Measurements from ENCODE around the gene ZBTB20.

ZBTB20 gene

GRCh38 chr3:114941626-114942309 lies 205.3 kb downstream of the ZBTB20 start:
- no peak overlapping the region for H3K27ac ChIP-seq (ENCODE audit: low read length)
- H3K4me1 ChIP-seq (ENCODE audit: low read length) = peaks cover 6% of the 10 kb centered on the region; the same call in 1 of the 2 replicates
- no peak overlapping the region for H3K4me3 ChIP-seq (ENCODE audit: low read length)
- H3K79me2 ChIP-seq (ENCODE audit: low read length) = no peaks in the 10 kb centered on the region
- H3K9me3 ChIP-seq (ENCODE audit: insufficient read depth, low read length) = no peaks in the 10 kb centered on the region
- H3K9ac ChIP-seq (ENCODE audit: low read length) = no peak overlapping the region
- no peak overlapping the region for H3K4me2 ChIP-seq (ENCODE audit: low read length)
- no peaks in the 10 kb centered on the region for H3K36me3 ChIP-seq (replicated peaks; ENCODE audit: low read depth, low read length)
- no peaks in the 10 kb centered on the region for H3K27me3 ChIP-seq (ENCODE audit: low read depth, low read length)
- no peak for TF ChIP-seq EZH2phosphoT487 (IDR thresholded peaks at IDR 0.05; ENCODE audit: low read depth)
- TF ChIP-seq, protein P1, sequence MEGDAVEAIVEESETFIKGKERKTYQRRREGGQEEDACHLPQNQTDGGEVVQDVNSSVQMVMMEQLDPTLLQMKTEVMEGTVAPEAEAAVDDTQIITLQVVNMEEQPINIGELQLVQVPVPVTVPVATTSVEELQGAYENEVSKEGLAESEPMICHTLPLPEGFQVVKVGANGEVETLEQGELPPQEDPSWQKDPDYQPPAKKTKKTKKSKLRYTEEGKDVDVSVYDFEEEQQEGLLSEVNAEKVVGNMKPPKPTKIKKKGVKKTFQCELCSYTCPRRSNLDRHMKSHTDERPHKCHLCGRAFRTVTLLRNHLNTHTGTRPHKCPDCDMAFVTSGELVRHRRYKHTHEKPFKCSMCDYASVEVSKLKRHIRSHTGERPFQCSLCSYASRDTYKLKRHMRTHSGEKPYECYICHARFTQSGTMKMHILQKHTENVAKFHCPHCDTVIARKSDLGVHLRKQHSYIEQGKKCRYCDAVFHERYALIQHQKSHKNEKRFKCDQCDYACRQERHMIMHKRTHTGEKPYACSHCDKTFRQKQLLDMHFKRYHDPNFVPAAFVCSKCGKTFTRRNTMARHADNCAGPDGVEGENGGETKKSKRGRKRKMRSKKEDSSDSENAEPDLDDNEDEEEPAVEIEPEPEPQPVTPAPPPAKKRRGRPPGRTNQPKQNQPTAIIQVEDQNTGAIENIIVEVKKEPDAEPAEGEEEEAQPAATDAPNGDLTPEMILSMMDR (IDR thresholded peaks at IDR 0.05; ENCODE audit: low read depth, low read length) = no peak
- H4K20me1 ChIP-seq (ENCODE audit: insufficient read depth, low read length) = no peaks in the 10 kb centered on the region
- no peak overlapping the region for H2AFZ ChIP-seq (ENCODE audit: low read depth, low read length)

DNA sequence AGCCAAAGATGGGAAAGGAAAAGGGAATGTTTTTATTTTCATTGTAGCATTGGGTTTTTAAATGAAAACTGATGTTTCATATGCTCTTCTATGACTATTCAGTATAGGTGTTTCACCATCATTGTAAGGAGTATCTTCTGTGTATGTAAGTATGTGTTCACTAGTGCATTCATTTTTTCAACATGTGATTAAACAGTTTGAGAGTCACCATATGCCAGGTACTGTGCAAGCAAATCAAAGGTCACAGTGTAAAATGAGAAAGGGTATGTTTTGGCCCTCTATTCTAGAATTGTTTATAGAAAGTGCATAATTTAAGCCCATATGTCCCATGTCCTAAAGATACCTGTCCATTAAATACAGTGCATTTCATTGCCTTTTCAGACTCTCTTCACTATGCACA lies 207.2 kb downstream of the ZBTB20 start:
- H3K79me2 ChIP-seq (ENCODE audit: low read length) = no peaks in the 10 kb centered on the region

DNA sequence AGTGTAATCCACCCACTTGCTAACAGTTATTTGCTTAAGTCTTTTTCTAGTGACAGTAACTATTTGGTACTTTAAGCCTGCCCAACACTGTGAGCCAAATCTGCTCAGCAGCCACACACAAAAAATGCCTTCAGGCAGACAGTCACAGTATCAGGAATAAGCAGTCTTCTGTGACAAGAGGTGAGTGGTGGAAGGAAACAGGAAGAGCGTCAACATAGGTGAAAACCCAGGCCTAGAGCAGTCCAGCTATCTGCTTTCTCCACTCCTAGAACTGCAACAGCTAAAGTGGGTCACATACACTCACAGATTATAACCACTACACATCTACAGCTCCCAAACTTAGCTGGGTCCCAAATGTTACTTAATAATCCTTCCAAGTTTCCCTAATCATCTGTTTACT lies 213.7 kb downstream of the ZBTB20 start:
- Histone ChIP-seq H3K4me1 (ENCODE audit: low read length) (no peaks in the 10 kb centered on the region), H2AFZ (ENCODE audit: low read depth, low read length) (no peak overlapping the region), H3K4me3 (ENCODE audit: low read length) (no peak overlapping the region), H3K27me3 (ENCODE audit: low read depth, low read length) (no peaks in the 10 kb centered on the region), H3K79me2 (ENCODE audit: low read length) (no peaks in the 10 kb centered on the region), H3K27ac (ENCODE audit: low read length) (no peak overlapping the region), H3K4me2 (ENCODE audit: low read length) (no peak overlapping the region), H4K20me1 (ENCODE audit: insufficient read depth, low read length) (no peaks in the 10 kb centered on the region), H3K9me3 (ENCODE audit: insufficient read depth, low read length) (no peaks in the 10 kb centered on the region), H3K36me3 (replicated peaks; ENCODE audit: low read depth, low read length) (no peaks in the 10 kb centered on the region), H3K9ac (ENCODE audit: low read length) (no peak overlapping the region)
- TF ChIP-seq, protein P1 (IDR thresholded peaks at IDR 0.05; ENCODE audit: low read depth, low read length) = no peak
- TF ChIP-seq EZH2phosphoT487 (IDR thresholded peaks at IDR 0.05; ENCODE audit: low read depth) = no peak

More for the DNA sequence above, 207.2 kb downstream of the ZBTB20 start:
- Histone ChIP-seq H3K36me3 (replicated peaks; ENCODE audit: low read depth, low read length) (no peaks in the 10 kb centered on the region), H3K4me1 (ENCODE audit: low read length) (peaks cover 6% of the 10 kb centered on the region; the same call in 1 of the 2 replicates), H4K20me1 (ENCODE audit: insufficient read depth, low read length) (no peaks in the 10 kb centered on the region), H3K9me3 (ENCODE audit: insufficient read depth, low read length) (no peaks in the 10 kb centered on the region), H3K4me3 (ENCODE audit: low read length) (no peak overlapping the region), H3K9ac (ENCODE audit: low read length) (no peak overlapping the region), H3K4me2 (ENCODE audit: low read length) (no peak overlapping the region), H3K27me3 (ENCODE audit: low read depth, low read length) (no peaks in the 10 kb centered on the region), H2AFZ (ENCODE audit: low read depth, low read length) (no peak overlapping the region), H3K27ac (ENCODE audit: low read length) (no peak overlapping the region)
- no peak for TF ChIP-seq EZH2phosphoT487 (IDR thresholded peaks at IDR 0.05; ENCODE audit: low read depth)

- no peaks in the 10 kb centered on the region for H3K27me3 ChIP-seq (ENCODE audit: low read depth, low read length)
- H3K36me3 ChIP-seq (replicated peaks; ENCODE audit: low read depth, low read length) = no peaks in the 10 kb centered on the region
- H3K27ac ChIP-seq (ENCODE audit: low read length) = no peak overlapping the region
- H3K79me2 ChIP-seq (ENCODE audit: low read length) = no peaks in the 10 kb centered on the region
- no peaks in the 10 kb centered on the region for H4K20me1 ChIP-seq (ENCODE audit: insufficient read depth, low read length)
- H3K4me1 ChIP-seq (ENCODE audit: low read length) = no peaks in the 10 kb centered on the region
- TF ChIP-seq, protein P1 (IDR thresholded peaks at IDR 0.05; ENCODE audit: low read depth, low read length) = no peak
- TF ChIP-seq EZH2phosphoT487 (IDR thresholded peaks at IDR 0.05; ENCODE audit: low read depth) = no peak
- H3K4me2 ChIP-seq (ENCODE audit: low read length) = no peak overlapping the region
- no peak overlapping the region for H3K9ac ChIP-seq (ENCODE audit: low read length)
- no peaks in the 10 kb centered on the region for H3K9me3 ChIP-seq (ENCODE audit: insufficient read depth, low read length)
- no peak overlapping the region for H2AFZ ChIP-seq (ENCODE audit: low read depth, low read length)
- no peak overlapping the region for H3K4me3 ChIP-seq (ENCODE audit: low read length)
Measured at GRCh38 chr3:114929971-114930732, 216.9 kb downstream of the ZBTB20 start.

All from OCI-LY3 (cell line).